Peyer's patch (tissue), 4 donors: Measurements from ENCODE around the gene CD63.
A peak's percentile ranks its signal among the peaks of the same experiment; 100 is the strongest.

ENCODE experiments used
- CTCF ChIP-seq, 6 experiments: fragments of 450-650 bp in 4 of 6; fragments of 200-600 bp in 2 of 6; sonication (generic) in 1 of 6; IDR thresholded peaks; one replicate each; pipeline ENCODE4 v1.5.1; 2017 to 2019; ENCODE audit warnings: antibody characterized with exemption in 6 of 6, mild to moderate bottlenecking in 3 of 6, moderate library complexity in 1 of 6
- POLR2A ChIP-seq, 2 donors: fragments of 450-650 bp; IDR thresholded peaks; one replicate each; pipeline ENCODE4 v1.5.1; 2017; ENCODE audit warnings: antibody characterized with exemption in 2 of 2, mild to moderate bottlenecking in 2 of 2, moderate library complexity in 2 of 2

GRCh38 chr12:55681142-55682077 lies 47.4 kb downstream of the CD63 start:
- TF ChIP-seq CTCF (IDR thresholded peaks at IDR 0.05) (peak in 4 of 6 experiments; percentile 29 to 65 (median 59)), POLR2A (IDR thresholded peaks at IDR 0.05) (peak; percentile 83 to 87)
